Pancreas (tissue), 10 donors: ENCODE results near the gene SULT1C3. TPM values are rescaled to one million over a fixed set of nuclear protein-coding genes. Genes with fewer than 3 reads are reported as not detected.

Source experiments
- ATAC-seq, 4 donors: fragments of 200-7000 bp; cut with Tn5 transposase; one replicate each; pipeline versions ENCODE4 v1.8.0 to v1.9.1; 2020; ENCODE audit warnings: mild to moderate bottlenecking in 4 of 4, moderate library complexity in 4 of 4
- DNase-seq, 6 donors: peaks; one replicate each; pipeline ENCODE4 v3.0.0-alpha.2; 2020
- FAIRE-seq: peaks from 2 replicates; lab custom pipeline; 2012; peaks lifted over from hg19 to GRCh38; lab: Jason Lieb, UNC
- H3K27ac ChIP-seq, 4 donors: fragments of 200-600 bp; sonication (generic); 1 replicate in 3 of 4; 2 replicates in 1 of 4; pipeline versions ENCODE4 v1.5.0 to v1.8.0; 2020
- H3K27me3 ChIP-seq, 4 donors: fragments of 200-600 bp; one replicate each; pipeline ENCODE4 v1.8.0; 2021
- H3K36me3 ChIP-seq, 3 donors: fragments of 200-600 bp; sonication (generic) in 1 of 3; one replicate each; pipeline versions ENCODE4 v1.5.0 to v1.8.0; 2020 to 2021
- H3K4me1 ChIP-seq, 3 donors: fragments of 200-600 bp; one replicate each; pipeline ENCODE4 v1.8.0; 2021
- H3K4me3 ChIP-seq, 4 donors: fragments of 200-600 bp; sonication (generic) in 2 of 4; one replicate each; pipeline versions ENCODE4 v1.5.0 to v1.8.0; 2020 to 2021
- H3K9me3 ChIP-seq, 4 donors: fragments of 200-600 bp; one replicate each; pipeline ENCODE4 v1.8.0; 2021
- WGBS, 2 donors: extraction: QIAGEN DNeasy Blood & Tissue Kit; methylation state at CpG; one replicate each; pipeline ENCODE4 v1.1.7; 2013; 5-methylcytosine and 5-hydroxymethylcytosine counted together
- intact Hi-C, 3 donors: fragments of 100-400 bp; cut with DNase I; formaldehyde crosslinking; loops; one replicate each; pipeline versions ENCODE4 v1.11.1 to v1.14.2; 2022
- polyA plus RNA-seq, 2 donors: library from polyadenylated mRNA; stranded (reverse); fragments of 200-250 nt; gene quantifications; one replicate each; pipeline ENCODE4 v1.2.3, GENCODE V29; 2013
- total RNA-seq, 6 donors: library from RNA; stranded (reverse); fragmentation: NEBNext Ultra II Directional in 4 of 6; extraction: Animal tissue kit (Norgen Biotek cat#: 25700) in 4 of 6; gene quantifications; one replicate each; pipeline versions ENCODE4 v1.2.1 to v1.2.4, GENCODE V29; 2021 to 2023
- TF ChIP-seq, protein P1 (sequence below), 4 donors: fragments of 200-600 bp; sonication (generic) in 3 of 4; IDR thresholded peaks; one replicate each; pipeline versions ENCODE4 v1.5.0 to v1.8.0; 2021; ENCODE audit warnings: antibody characterized with exemption in 4 of 4
- donor health status: healthy with polysubstance abuse.
- donor health status: DM: no; HTN: no; CAD: no; lungs with moderate emphysema.
- donor health status: DM: no; HTN: no; CAD: no.
- donor health status: control.
- donor health status: control.
- donor health status: Bipolar disorder and iron deficiency.
- donor health status: DM: yes; HTN: yes; CAD: no.
- donor health status: DM: no; HTN: no; CAD: no.
- donor health status: DM: no; HTN: no; CAD: no.
- donor health status: DM: yes; HTN: yes; CAD: no.

The SULT1C3 gene
- total and polyA plus RNA-seq, 8 donors = not detected

DNA sequence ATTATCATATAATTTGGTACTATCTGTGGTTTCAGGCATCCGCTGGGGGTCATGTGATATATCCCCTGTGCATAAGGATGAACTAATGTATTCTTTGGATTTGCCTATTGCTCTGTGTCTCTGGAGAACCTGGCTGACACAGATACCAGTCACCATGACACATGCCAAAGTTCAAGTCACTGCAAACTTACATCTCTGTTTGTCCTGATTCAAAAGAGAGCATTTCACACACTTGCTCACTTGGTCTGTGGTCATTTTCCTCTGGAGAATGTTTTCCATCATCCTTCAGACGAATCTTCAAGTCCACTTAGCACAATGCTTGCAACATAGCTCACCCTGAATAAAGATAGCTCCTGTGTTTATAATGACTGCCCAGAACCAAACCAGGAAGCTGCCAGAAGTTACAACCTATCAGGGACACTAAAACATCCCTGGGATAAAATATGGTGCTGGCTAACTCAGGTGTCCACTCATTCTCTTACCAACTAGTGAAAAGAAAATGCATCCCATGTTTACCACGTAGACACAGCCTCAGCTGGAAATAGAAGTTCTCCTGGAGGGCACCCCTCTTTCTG lies 18.1 kb downstream of the SULT1C3 start:
- no peak for DNase-seq
- H3K4me1 ChIP-seq = no peaks in the 10 kb centered on the region
- H3K27ac ChIP-seq = no peak overlapping the region
- WGBS, 2 donors = 49 to 60% methylated on average over 3 of the region's 3 CpGs
- no peak for ATAC-seq
- FAIRE-seq = no peak
- H3K9me3 ChIP-seq = no peaks in the 10 kb centered on the region
- H3K4me3 ChIP-seq = no peak overlapping the region
- TF ChIP-seq, protein P1, sequence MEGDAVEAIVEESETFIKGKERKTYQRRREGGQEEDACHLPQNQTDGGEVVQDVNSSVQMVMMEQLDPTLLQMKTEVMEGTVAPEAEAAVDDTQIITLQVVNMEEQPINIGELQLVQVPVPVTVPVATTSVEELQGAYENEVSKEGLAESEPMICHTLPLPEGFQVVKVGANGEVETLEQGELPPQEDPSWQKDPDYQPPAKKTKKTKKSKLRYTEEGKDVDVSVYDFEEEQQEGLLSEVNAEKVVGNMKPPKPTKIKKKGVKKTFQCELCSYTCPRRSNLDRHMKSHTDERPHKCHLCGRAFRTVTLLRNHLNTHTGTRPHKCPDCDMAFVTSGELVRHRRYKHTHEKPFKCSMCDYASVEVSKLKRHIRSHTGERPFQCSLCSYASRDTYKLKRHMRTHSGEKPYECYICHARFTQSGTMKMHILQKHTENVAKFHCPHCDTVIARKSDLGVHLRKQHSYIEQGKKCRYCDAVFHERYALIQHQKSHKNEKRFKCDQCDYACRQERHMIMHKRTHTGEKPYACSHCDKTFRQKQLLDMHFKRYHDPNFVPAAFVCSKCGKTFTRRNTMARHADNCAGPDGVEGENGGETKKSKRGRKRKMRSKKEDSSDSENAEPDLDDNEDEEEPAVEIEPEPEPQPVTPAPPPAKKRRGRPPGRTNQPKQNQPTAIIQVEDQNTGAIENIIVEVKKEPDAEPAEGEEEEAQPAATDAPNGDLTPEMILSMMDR (IDR thresholded peaks at IDR 0.05) = no peak
- H3K36me3 ChIP-seq = no peaks in the 10 kb centered on the region
- intact Hi-C loops = no loop called here
- H3K27me3 ChIP-seq = no peaks in the 10 kb centered on the region

DNA sequence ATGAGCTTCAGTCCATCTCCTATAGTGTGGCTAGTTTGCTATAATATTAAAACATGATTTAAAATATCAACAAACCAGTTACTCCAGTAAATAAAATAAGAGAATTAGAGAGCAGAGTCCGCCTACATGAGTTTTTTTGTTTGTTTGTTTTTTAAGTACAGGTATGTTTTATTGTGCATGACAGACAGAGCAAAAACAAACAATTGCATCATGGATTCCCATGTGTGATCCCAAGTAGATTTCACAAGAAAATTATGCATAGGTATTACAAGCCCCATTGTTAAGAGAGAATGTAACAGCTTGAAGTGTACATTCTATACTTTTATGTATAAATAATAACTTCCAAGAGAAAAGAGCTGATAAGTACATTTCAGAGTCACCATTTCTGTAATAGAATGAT lies 21.0 kb downstream of the SULT1C3 start:
- no peaks in the 10 kb centered on the region for H3K36me3 ChIP-seq
- H3K4me3 ChIP-seq = no peak overlapping the region
- FAIRE-seq (no peak), ATAC-seq (no peak), DNase-seq (no peak)
- TF ChIP-seq, protein P1 (IDR thresholded peaks at IDR 0.05) = no peak
- no peak overlapping the region for H3K27ac ChIP-seq
- no peaks in the 10 kb centered on the region for H3K27me3 ChIP-seq
- 54 to 73% methylated on average over 1 of the region's 1 CpG for WGBS, 2 donors
- H3K4me1 ChIP-seq = no peaks in the 10 kb centered on the region
- intact Hi-C loops = no loop called here
- H3K9me3 ChIP-seq = no peaks in the 10 kb centered on the region

DNA sequence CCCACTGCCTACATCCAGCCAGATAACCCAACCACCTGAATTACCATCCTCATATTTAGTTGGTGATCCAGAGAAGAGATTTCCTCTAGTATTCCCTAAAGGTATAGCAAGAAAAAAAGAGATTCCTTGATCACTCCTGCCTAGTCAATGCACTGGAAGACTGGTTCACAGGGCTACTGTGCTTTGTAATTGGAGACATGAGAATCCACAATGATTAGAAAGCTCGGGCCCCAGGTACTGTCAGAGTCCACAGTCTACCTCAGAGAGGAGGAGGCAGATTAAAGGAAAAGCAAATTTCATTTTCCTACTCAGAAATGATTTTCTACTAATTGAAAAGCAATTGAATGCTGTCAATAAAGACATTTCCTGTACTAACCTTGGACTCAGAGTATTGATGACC lies 22.3 kb downstream of the SULT1C3 start:
- Histone ChIP-seq H3K9me3 (no peaks in the 10 kb centered on the region), H3K4me3 (no peak overlapping the region), H3K27ac (no peak overlapping the region), H3K27me3 (no peaks in the 10 kb centered on the region), H3K4me1 (peaks cover 0 to 5% (median 3%) of the 10 kb centered on the region in 3 donors), H3K36me3 (no peaks in the 10 kb centered on the region)
- no peak for DNase-seq
- intact Hi-C loops = no loop called here
- FAIRE-seq = no peak
- TF ChIP-seq, protein P1 (IDR thresholded peaks at IDR 0.05) = no peak
- WGBS, 2 donors = 50 to 58% methylated on average over 1 of the region's 1 CpG
- no peak for ATAC-seq

DNA sequence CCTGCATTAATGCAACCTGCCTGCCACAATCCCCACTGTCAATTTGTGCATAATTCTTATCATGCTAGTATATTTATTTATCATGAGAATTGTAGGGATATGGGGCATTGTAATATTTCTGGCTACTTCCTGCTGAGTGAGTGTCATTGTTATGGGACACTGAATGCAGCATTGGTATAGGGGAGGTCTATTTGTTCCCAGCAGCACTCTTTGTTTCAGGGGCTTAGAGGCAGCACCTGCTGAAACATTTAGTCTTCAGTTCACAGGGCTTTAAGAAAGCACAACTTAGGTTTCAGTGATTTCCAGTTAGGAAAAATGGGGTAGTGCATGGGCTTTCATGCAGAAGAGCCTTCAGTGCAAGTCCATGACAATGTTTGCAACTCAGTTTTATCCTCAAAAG lies 23.6 kb downstream of the SULT1C3 start:
- Histone ChIP-seq H3K36me3 (no peaks in the 10 kb centered on the region), H3K9me3 (no peaks in the 10 kb centered on the region), H3K27ac (no peak overlapping the region), H3K27me3 (no peaks in the 10 kb centered on the region), H3K4me1 (peaks cover 0 to 5% (median 3%) of the 10 kb centered on the region in 3 donors), H3K4me3 (no peak overlapping the region)
- FAIRE-seq (no peak), DNase-seq (no peak), ATAC-seq (no peak)
- TF ChIP-seq, protein P1 (IDR thresholded peaks at IDR 0.05) = no peak
- intact Hi-C loops = no loop called here

DNA sequence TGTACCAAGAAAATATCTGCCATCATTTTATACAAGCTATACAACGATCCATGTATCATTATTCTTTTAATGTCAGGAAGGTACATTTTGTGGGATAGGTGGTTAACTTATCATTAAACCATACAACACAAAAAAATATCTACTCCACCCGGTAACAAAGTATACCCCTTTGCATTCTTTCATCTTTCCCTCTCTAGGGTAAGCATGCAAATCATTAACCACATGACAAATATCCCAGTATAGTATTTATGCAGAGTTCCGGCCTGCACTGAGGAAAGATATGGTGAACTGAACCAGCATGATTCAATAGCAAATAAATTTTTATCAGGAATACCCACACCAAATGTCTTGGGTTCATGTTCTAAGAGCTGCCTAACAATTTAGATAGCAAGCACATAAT lies 26.4 kb downstream of the SULT1C3 start:
- no peak for DNase-seq
- no peak overlapping the region for H3K4me3 ChIP-seq
- ATAC-seq = peak in 2 of 4 donors; percentile 65 to 67
- no peaks in the 10 kb centered on the region for H3K36me3 ChIP-seq
- peaks cover 0 to 5% (median 3%) of the 10 kb centered on the region in 3 donors for H3K4me1 ChIP-seq
- no peaks in the 10 kb centered on the region for H3K27me3 ChIP-seq
- H3K27ac ChIP-seq = no peak overlapping the region
- no peak for FAIRE-seq
- no peaks in the 10 kb centered on the region for H3K9me3 ChIP-seq
- TF ChIP-seq, protein P1 (IDR thresholded peaks at IDR 0.05) = no peak
- intact Hi-C loops = no loop called here
- WGBS, 2 donors = 20 to 23% methylated on average over 3 of the region's 3 CpGs
